B cell (primary cell): ENCODE data around the gene FAM204A. TPM values are rescaled to one million over a fixed set of nuclear protein-coding genes. Genes with fewer than 3 reads are reported as not detected.

Experiments
- ATAC-seq: fragments of 200-7000 bp; cut with Tn5 transposase; one replicate; pipeline ENCODE4 v1.10.0; 2021; ENCODE audit warnings: low read depth, mild to moderate bottlenecking, moderate number of reproducible peaks, moderate library complexity
- CTCF ChIA-PET: fragments of 350-600 bp; sonication (Branson Sonifier 250); formaldehyde crosslinking; loops from one replicate; lab custom pipeline; 2021; ENCODE audit warnings: antibody characterized with exemption, inconsistent platforms; lab: Charles Lee
- POLR2A ChIA-PET: fragments of 350-600 bp; sonication (Branson Sonifier 250); formaldehyde crosslinking; loops from one replicate; lab custom pipeline; 2021; ENCODE audit warnings: antibody characterized with exemption; lab: Charles Lee
- DNase-seq: peaks from one replicate; pipeline ENCODE4 v3.0.0; 2013
- H2AFZ ChIP-seq: 2 replicates; pipeline ENCODE4 v1.6.1; 2012; ENCODE audit warnings: mild to moderate bottlenecking, low read depth, low read length; ENCODE audit not compliant: insufficient read depth, poor library complexity, severe bottlenecking
- H3K27ac ChIP-seq, 2 donors: 1 replicate in 1 of 2; 2 replicates in 1 of 2; pipeline ENCODE4 v1.5.1; 2012 to 2013; ENCODE audit warnings: low read length in 2 of 2, mild to moderate bottlenecking in 2 of 2, moderate library complexity in 1 of 2
- H3K27me3 ChIP-seq, 4 experiments: fragments of 200-600 bp in 1 of 4; sonication (generic) in 1 of 4; replicated peaks in 1 of 4; 1 replicate in 2 of 4; 2 replicates in 2 of 4; pipeline versions ENCODE4 v1.6.1 to v1.7.0; 2013 to 2016; ENCODE audit warnings: low read length in 3 of 4, mild to moderate bottlenecking in 2 of 4, mixed read lengths in 1 of 4, moderate library complexity in 1 of 4; ENCODE audit not compliant: insufficient read depth in 4 of 4, control insufficient read depth in 3 of 4; ENCODE audit errors: control extremely low read depth in 1 of 4
- H3K36me3 ChIP-seq, 2 experiments: replicated peaks in 1 of 2; 1 replicate in 1 of 2; 2 replicates in 1 of 2; pipeline versions ENCODE4 v1.6.1 to v1.7.1; 2013; ENCODE audit warnings: low read length in 1 of 2; ENCODE audit not compliant: insufficient read depth in 2 of 2, control insufficient read depth in 1 of 2; ENCODE audit errors: control extremely low read depth in 1 of 2, extremely low read depth in 1 of 2
- H3K4me1 ChIP-seq, 2 donors: fragments of 200-600 bp in 1 of 2; sonication (generic) in 1 of 2; 1 replicate in 1 of 2; 2 replicates in 1 of 2; pipeline versions ENCODE4 v1.5.1 to v1.6.1; 2013 to 2017; ENCODE audit warnings: low read length in 2 of 2; ENCODE audit not compliant: control insufficient read depth in 2 of 2, insufficient read depth in 2 of 2
- H3K4me2 ChIP-seq: replicated peaks from 2 replicates; pipeline ENCODE3; 2012; ENCODE audit warnings: mild to moderate bottlenecking, low read depth, low read length; ENCODE audit not compliant: poor library complexity, severe bottlenecking
- H3K4me3 ChIP-seq, 5 experiments: fragments of 200-600 bp in 1 of 5; sonication (generic) in 1 of 5; 1 replicate in 3 of 5; 2 replicates in 2 of 5; pipeline versions ENCODE4 v1.5.1 to v1.7.0; 2011 to 2016; ENCODE audit warnings: low read length in 4 of 5, mild to moderate bottlenecking in 4 of 5, low read depth in 2 of 5, control low read depth in 1 of 5, moderate library complexity in 1 of 5; ENCODE audit not compliant: insufficient read depth in 1 of 5; ENCODE audit errors: control extremely low read depth in 1 of 5, extremely low read depth in 1 of 5
- H3K79me2 ChIP-seq: fragments of 200-600 bp; sonication (generic); one replicate; pipeline ENCODE4 v1.6.0; 2016; ENCODE audit warnings: low read length; ENCODE audit not compliant: control insufficient read depth, insufficient read depth
- H3K9ac ChIP-seq: fragments of 200-600 bp; sonication (generic); 2 replicates; pipeline ENCODE4 v1.6.1; 2017; ENCODE audit warnings: mild to moderate bottlenecking, low read length, moderate library complexity
- H3K9me3 ChIP-seq, 3 donors: one replicate each; pipeline versions ENCODE4 v1.6.1 to v1.7.1; 2013; ENCODE audit warnings: low read length in 2 of 3; ENCODE audit not compliant: control insufficient read depth in 2 of 3, insufficient read depth in 1 of 3; ENCODE audit errors: control extremely low read depth in 1 of 3
- H4K20me1 ChIP-seq: 2 replicates; pipeline ENCODE4 v1.6.0; 2012; ENCODE audit warnings: mild to moderate bottlenecking, low read length; ENCODE audit not compliant: insufficient read depth, control insufficient read depth, poor library complexity, severe bottlenecking
- H3K27ac Mint-ChIP-seq: one replicate; pipeline ENCODE4 v1.8.0; 2021; ENCODE audit warnings: mixed read lengths
- H3K27me3 Mint-ChIP-seq: one replicate; pipeline ENCODE4 v1.8.0; 2021; ENCODE audit warnings: mixed read lengths
- H3K4me1 Mint-ChIP-seq: one replicate; pipeline ENCODE4 v1.8.0; 2021; ENCODE audit warnings: mixed read lengths
- H3K4me3 Mint-ChIP-seq: one replicate; pipeline ENCODE4 v1.8.0; 2021; ENCODE audit warnings: mixed read lengths
- H3K9me3 Mint-ChIP-seq: one replicate; pipeline ENCODE4 v1.8.0; 2022; ENCODE audit warnings: mixed read lengths; ENCODE audit not compliant: insufficient read depth
- EZH2 ChIP-seq: IDR thresholded peaks from 2 replicates; pipeline ENCODE4 v1.6.1; 2012; ENCODE audit warnings: borderline replicate concordance, low read depth, mild to moderate bottlenecking, moderate library complexity, low read length; ENCODE audit not compliant: insufficient read depth, poor library complexity, severe bottlenecking
- WGBS: methylation state at CpG from one replicate; pipeline ENCODE4 v1.1.5; 2013; ENCODE audit warnings: missing lambda C conversion rate; ENCODE audit not compliant: insufficient coverage; 5-methylcytosine and 5-hydroxymethylcytosine counted together
- intact Hi-C: fragments of 100-400 bp; cut with micrococcal nuclease; formaldehyde crosslinking; loops from one replicate; pipeline ENCODE4 v1.10.0; 2022
- polyA plus RNA-seq: library from polyadenylated mRNA; depleted of rRNA; stranded (reverse); fragments of >200 nt; gene quantifications from 2 replicates; pipeline ENCODE4 v1.2.3, GENCODE V29; 2012
- total RNA-seq, 2 donors: library from RNA; stranded (reverse); fragments of 120-200 nt in 1 of 2; gene quantifications; 1 replicate in 1 of 2; 2 replicates in 1 of 2; pipeline versions ENCODE4 v1.2.3 to v1.2.4, GENCODE V29; 2013 to 2022
- TF ChIP-seq, protein P1 (sequence below): fragments of 200-600 bp; IDR thresholded peaks from one replicate; pipeline ENCODE4 v1.8.0; 2022; ENCODE audit warnings: antibody characterized with exemption, mild to moderate bottlenecking

The FAM204A gene
- total and polyA plus RNA-seq, 2 donors (not counting 1 experiment from before 2014, with no cell fraction given) = 14.2 to 79.8 TPM

DNA sequence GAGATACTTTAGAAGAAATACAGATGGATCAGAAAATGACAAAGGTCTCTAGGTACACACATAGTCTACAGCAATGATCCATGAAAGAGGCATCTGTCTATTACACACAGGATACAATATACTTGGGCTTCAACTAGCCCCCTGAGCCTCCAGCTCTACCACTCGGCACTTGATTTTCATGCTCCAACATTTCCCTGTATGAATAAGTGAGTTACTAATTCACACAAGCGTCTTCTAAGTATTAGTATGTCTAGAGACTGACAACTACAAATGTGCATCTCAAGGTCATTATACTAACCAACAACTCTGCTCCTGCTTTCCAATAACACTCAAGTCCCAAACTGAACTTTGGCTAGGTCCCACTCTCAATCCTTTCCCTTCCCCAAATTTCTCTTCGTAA, 8.3 kb downstream of the FAM204A start:
- WGBS = 100% methylated on average over 2 of the region's 3 CpGs
- no peak for TF ChIP-seq EZH2
- TF ChIP-seq, protein P1, sequence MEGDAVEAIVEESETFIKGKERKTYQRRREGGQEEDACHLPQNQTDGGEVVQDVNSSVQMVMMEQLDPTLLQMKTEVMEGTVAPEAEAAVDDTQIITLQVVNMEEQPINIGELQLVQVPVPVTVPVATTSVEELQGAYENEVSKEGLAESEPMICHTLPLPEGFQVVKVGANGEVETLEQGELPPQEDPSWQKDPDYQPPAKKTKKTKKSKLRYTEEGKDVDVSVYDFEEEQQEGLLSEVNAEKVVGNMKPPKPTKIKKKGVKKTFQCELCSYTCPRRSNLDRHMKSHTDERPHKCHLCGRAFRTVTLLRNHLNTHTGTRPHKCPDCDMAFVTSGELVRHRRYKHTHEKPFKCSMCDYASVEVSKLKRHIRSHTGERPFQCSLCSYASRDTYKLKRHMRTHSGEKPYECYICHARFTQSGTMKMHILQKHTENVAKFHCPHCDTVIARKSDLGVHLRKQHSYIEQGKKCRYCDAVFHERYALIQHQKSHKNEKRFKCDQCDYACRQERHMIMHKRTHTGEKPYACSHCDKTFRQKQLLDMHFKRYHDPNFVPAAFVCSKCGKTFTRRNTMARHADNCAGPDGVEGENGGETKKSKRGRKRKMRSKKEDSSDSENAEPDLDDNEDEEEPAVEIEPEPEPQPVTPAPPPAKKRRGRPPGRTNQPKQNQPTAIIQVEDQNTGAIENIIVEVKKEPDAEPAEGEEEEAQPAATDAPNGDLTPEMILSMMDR = no peak
- Mint-ChIP-seq H3K9me3 (no peaks in the 10 kb centered on the region), H3K27ac (no peak overlapping the region), H3K4me1 (peaks cover 20% of the 10 kb centered on the region), H3K4me3 (no peak overlapping the region), H3K27me3 (no peaks in the 10 kb centered on the region)
- Histone ChIP-seq H3K27me3 (no peaks in the 10 kb centered on the region), H3K79me2 (peaks cover 46% of the 10 kb centered on the region), H4K20me1 (peaks cover 23% of the 10 kb centered on the region), H3K9ac (no peak overlapping the region), H3K4me2 (no peak overlapping the region), H2AFZ (no peak overlapping the region), H3K27ac (no peak overlapping the region), H3K9me3 (no peaks in the 10 kb centered on the region), H3K4me1 (peaks cover 0 to 2% of the 10 kb centered on the region in 2 donors), H3K4me3 (no peak overlapping the region), H3K36me3 (peaks cover 11 to 58% of the 10 kb centered on the region in 2 experiments)
- intact Hi-C loops = no loop called here
- ATAC-seq (no peak), DNase-seq (no peak)
- ChIA-PET POLR2A (no interaction called here), CTCF (interaction anchor here (0.6 kb wide), 1 partner anchor 307 kb away, joined by 3 read pairs; no protein-coding TSS in a partner anchor)

GRCh38 chr10:118332948-118333710, 9.0 kb downstream of the FAM204A start:
- Histone ChIP-seq H3K79me2 (peaks cover 39% of the 10 kb centered on the region), H3K4me2 (no peak overlapping the region), H4K20me1 (peaks cover 23% of the 10 kb centered on the region), H3K9ac (no peak overlapping the region), H3K4me3 (no peak overlapping the region), H2AFZ (no peak overlapping the region), H3K27me3 (no peaks in the 10 kb centered on the region), H3K36me3 (peaks cover 10 to 62% of the 10 kb centered on the region in 2 experiments), H3K27ac (no peak overlapping the region), H3K9me3 (no peaks in the 10 kb centered on the region), H3K4me1 (no peaks in the 10 kb centered on the region)
- POLR2A ChIA-PET = interaction anchor here (0.7 kb wide), 1 partner anchor 9 kb away, joined by 5 read pairs; no protein-coding TSS in a partner anchor
- no peak for ATAC-seq
- no peak overlapping the region for H3K4me3 Mint-ChIP-seq
- WGBS = no CpG with 5 or more reads among the region's 4 CpGs
- no peak for TF ChIP-seq EZH2
- TF ChIP-seq, protein P1 = no peak
- H3K9me3 Mint-ChIP-seq = no peaks in the 10 kb centered on the region
- H3K4me1 Mint-ChIP-seq = peaks cover 15% of the 10 kb centered on the region
- no peak for DNase-seq
- H3K27me3 Mint-ChIP-seq = no peaks in the 10 kb centered on the region
- no peak overlapping the region for H3K27ac Mint-ChIP-seq
- CTCF ChIA-PET = interaction anchor here (0.6 kb wide), 1 partner anchor 307 kb away, joined by 3 read pairs; no protein-coding TSS in a partner anchor
- intact Hi-C loops = no loop called here
